NCI-H1436 (cell line): Measurements from ENCODE around the gene BANK1.
"Not testable (repeated sequence)": the region's sequence is repeated elsewhere in the genome, so short reads cannot be mapped to it uniquely, and the experiment has no call there.

Experiments
- DNase-seq: peaks from one replicate; lab custom pipeline; 2025; lab: John Stamatoyannopoulos, UW

BANK1 gene

GRCh38 chr4:101888472-101888871 is 97.9 kb downstream of the BANK1 start:
- no peak for DNase-seq

- not testable (repeated sequence) for DNase-seq
These were observed 115.0 kb downstream of the BANK1 start for GRCh38 chr4:101905527-101905926.

GRCh38 chr4:101910786-101911373 is 120.3 kb downstream of the BANK1 start:
- no peak for DNase-seq

GRCh38 chr4:101911616-101912015 is 121.1 kb downstream of the BANK1 start:
- DNase-seq = no peak

- DNase-seq = no peak
These were observed 124.2 kb downstream of the BANK1 start for GRCh38 chr4:101914761-101915160.

- DNase-seq = no peak
These were observed 128.9 kb downstream of the BANK1 start for GRCh38 chr4:101919373-101919977.

- no peak for DNase-seq
These were observed 130.8 kb downstream of the BANK1 start for GRCh38 chr4:101921370-101921769.

GRCh38 chr4:101931619-101932018 is 141.1 kb downstream of the BANK1 start:
- DNase-seq = no peak

GRCh38 chr4:101933855-101934254 is 143.3 kb downstream of the BANK1 start:
- no peak for DNase-seq

GRCh38 chr4:101938836-101939235 is 148.3 kb downstream of the BANK1 start:
- no peak for DNase-seq

- no peak for DNase-seq
These were observed 151.4 kb downstream of the BANK1 start for GRCh38 chr4:101941816-101942358.

GRCh38 chr4:101942891-101943290 is 152.4 kb downstream of the BANK1 start:
- no peak for DNase-seq

- no peak for DNase-seq
These were observed 154.1 kb downstream of the BANK1 start for GRCh38 chr4:101944649-101945048.

GRCh38 chr4:101948055-101948454 is 157.5 kb downstream of the BANK1 start:
- DNase-seq = no peak

- DNase-seq = no peak
These were observed 158.4 kb downstream of the BANK1 start for GRCh38 chr4:101948951-101949350.

GRCh38 chr4:101950258-101950979 is 159.9 kb downstream of the BANK1 start:
- no peak for DNase-seq

- DNase-seq = no peak
These were observed 162.5 kb downstream of the BANK1 start for GRCh38 chr4:101952985-101953384.

GRCh38 chr4:101953949-101954348 is 163.4 kb downstream of the BANK1 start:
- no peak for DNase-seq

- DNase-seq = no peak
These were observed 163.8 kb downstream of the BANK1 start for GRCh38 chr4:101954351-101954750.

- no peak for DNase-seq
These were observed 164.6 kb downstream of the BANK1 start for GRCh38 chr4:101954975-101955678.

GRCh38 chr4:101956068-101956825 is 165.7 kb downstream of the BANK1 start:
- DNase-seq = no peak

- DNase-seq = no peak
These were observed 168.0 kb downstream of the BANK1 start for GRCh38 chr4:101958547-101958946.
